Osteocyte (in vitro differentiated cells): ENCODE results near the gene CLDN2. TPM values are rescaled to one million over a fixed set of nuclear protein-coding genes. Genes with fewer than 3 reads are reported as not detected.

Experiments used
- DNase-seq: peaks from one replicate; pipeline ENCODE4 v3.0.0; 2021; ENCODE audit warnings: mixed read lengths; ENCODE audit not compliant: unreplicated experiment; ENCODE audit errors: extremely low spot score
- H3K27ac Mint-ChIP-seq: one replicate; pipeline ENCODE4 v1.8.0; 2021; ENCODE audit warnings: mild to moderate bottlenecking, mixed read lengths; ENCODE audit not compliant: unreplicated experiment
- H3K27me3 Mint-ChIP-seq: one replicate; pipeline ENCODE4 v1.8.0; 2021; ENCODE audit warnings: mixed read lengths; ENCODE audit not compliant: unreplicated experiment
- H3K36me3 Mint-ChIP-seq: one replicate; pipeline ENCODE4 v1.8.0; 2021; ENCODE audit warnings: mixed read lengths; ENCODE audit not compliant: unreplicated experiment
- H3K4me1 Mint-ChIP-seq: one replicate; pipeline ENCODE4 v1.8.0; 2021; ENCODE audit warnings: mixed read lengths; ENCODE audit not compliant: unreplicated experiment
- H3K4me3 Mint-ChIP-seq: one replicate; pipeline ENCODE4 v1.8.0; 2021; ENCODE audit warnings: mild to moderate bottlenecking, moderate library complexity, mixed read lengths; ENCODE audit not compliant: unreplicated experiment
- H3K9me3 Mint-ChIP-seq: one replicate; pipeline ENCODE4 v1.8.0; 2021; ENCODE audit warnings: mixed read lengths; ENCODE audit not compliant: unreplicated experiment
- CTCF ChIP-seq: fragments of 200-600 bp; sonication (generic); IDR thresholded peaks from 2 replicates; pipeline ENCODE4 v1.5.0; 2021; ENCODE audit warnings: antibody characterized with exemption, mild to moderate bottlenecking, moderate library complexity
- total RNA-seq: library from RNA; stranded (reverse); gene quantifications from 2 replicates; pipeline ENCODE4 v1.2.1, GENCODE V29; 2021

The CLDN2 gene
- total RNA-seq, 1 donor from 2014 or later: 0.11 TPM

- Mint-ChIP-seq H3K4me1 (peaks cover 18% of the 10 kb centered on the region), H3K36me3 (peaks cover 2% of the 10 kb centered on the region), H3K27me3 (no peaks in the 10 kb centered on the region), H3K27ac (no peak overlapping the region), H3K9me3 (no peaks in the 10 kb centered on the region), H3K4me3 (no peak overlapping the region)
- DNase-seq: no peak
- peak; percentile 52 for TF ChIP-seq CTCF
These were observed 32.8 kb downstream of the CLDN2 start for GRCh38 chrX:106952988-106953387.

GRCh38 chrX:106954041-106954440 is 33.8 kb downstream of the CLDN2 start:
- Mint-ChIP-seq H3K36me3 (peaks cover 5% of the 10 kb centered on the region), H3K27ac (no peak overlapping the region), H3K4me1 (peaks cover 18% of the 10 kb centered on the region), H3K27me3 (no peaks in the 10 kb centered on the region), H3K9me3 (no peaks in the 10 kb centered on the region), H3K4me3 (no peak overlapping the region)
- DNase-seq: no peak
- TF ChIP-seq CTCF: no peak

- Mint-ChIP-seq H3K9me3 (no peaks in the 10 kb centered on the region), H3K4me1 (peaks cover 20% of the 10 kb centered on the region), H3K27me3 (no peaks in the 10 kb centered on the region), H3K36me3 (peaks cover 5% of the 10 kb centered on the region), H3K4me3 (no peak overlapping the region), H3K27ac (peak overlapping the region; percentile 20)
- no peak for TF ChIP-seq CTCF
- DNase-seq: no peak
These were observed 35.0 kb downstream of the CLDN2 start for GRCh38 chrX:106955004-106955772.

GRCh38 chrX:106957856-106958255 is 37.7 kb downstream of the CLDN2 start:
- H3K36me3 Mint-ChIP-seq: peaks cover 5% of the 10 kb centered on the region
- H3K9me3 Mint-ChIP-seq: peaks cover 3% of the 10 kb centered on the region
- no peaks in the 10 kb centered on the region for H3K27me3 Mint-ChIP-seq
- H3K27ac Mint-ChIP-seq: no peak overlapping the region
- no peak for DNase-seq
- H3K4me1 Mint-ChIP-seq: peaks cover 20% of the 10 kb centered on the region
- H3K4me3 Mint-ChIP-seq: no peak overlapping the region
- no peak for TF ChIP-seq CTCF

GRCh38 chrX:106959901-106960300 is 39.7 kb downstream of the CLDN2 start:
- Mint-ChIP-seq H3K27me3 (no peaks in the 10 kb centered on the region), H3K36me3 (peaks cover 9% of the 10 kb centered on the region), H3K4me3 (no peak overlapping the region)

More at GRCh38 chrX:106959901-106960300, 39.7 kb downstream of the CLDN2 start:
- no peak for DNase-seq
- Mint-ChIP-seq H3K4me1 (peaks cover 12% of the 10 kb centered on the region), H3K9me3 (peaks cover 8% of the 10 kb centered on the region), H3K27ac (no peak overlapping the region)
- TF ChIP-seq CTCF: peak; percentile 53
